OCI-LY3 (cell line): ENCODE measurements around the gene KLHL36.

Experiments used
- CTCF ChIP-seq: fragments of 200-600, 300-600 bp; sonication (generic); IDR thresholded peaks from 2 replicates; pipeline ENCODE4 v1.5.1; 2014; ENCODE audit warnings: antibody characterized with exemption, low read length, low read depth
- EZH2phosphoT487 ChIP-seq: fragments of 200-600 bp; shearing (Covaris generic); IDR thresholded peaks from 2 replicates; pipeline ENCODE4 v1.6.1; 2018; ENCODE audit warnings: antibody characterized with exemption, mixed run types, low read depth

DNA sequence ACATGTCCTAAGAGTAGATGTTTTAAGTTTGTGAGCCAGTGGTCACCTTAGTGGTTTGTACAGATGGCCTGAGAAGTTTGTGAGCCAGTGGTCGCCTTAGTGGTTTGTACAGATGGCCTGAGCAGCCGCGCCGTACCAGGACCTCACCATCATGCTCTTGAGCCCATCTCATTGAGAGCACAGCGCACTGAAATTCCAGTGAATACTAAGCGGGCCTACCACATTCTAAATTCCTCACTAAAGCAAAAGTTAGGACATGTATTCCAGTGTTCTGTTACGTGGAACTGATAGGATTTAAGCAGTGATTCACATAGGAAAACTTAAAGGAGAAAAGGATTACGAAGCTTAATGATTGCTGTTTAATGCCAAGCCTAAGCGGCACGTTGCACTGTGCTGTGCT, 55.4 kb downstream of the KLHL36 start:
- TF ChIP-seq CTCF (no peak), EZH2phosphoT487 (no peak)
